Adrenal gland (tissue), 5 donors: ENCODE measurements around the gene C1orf174.

Source experiments
- CTCF ChIP-seq, 6 experiments: fragments of 450-650 bp in 4 of 6; fragments of 200-600 bp in 2 of 6; sonication (generic) in 1 of 6; IDR thresholded peaks; 1 replicate in 5 of 6; 2 replicates in 1 of 6; pipeline versions ENCODE4 v1.5.1 to v1.8.0; 2016 to 2021; ENCODE audit warnings: antibody characterized with exemption in 6 of 6, mild to moderate bottlenecking in 2 of 6, moderate library complexity in 1 of 6
- POLR2A ChIP-seq, 2 donors: fragments of 450-650 bp; IDR thresholded peaks; one replicate each; pipeline ENCODE4 v1.6.1; 2017; ENCODE audit warnings: antibody characterized with exemption in 2 of 2, mild to moderate bottlenecking in 2 of 2, moderate library complexity in 1 of 2
- donor health status: DM: no; HTN: no; CAD: no.

- TF ChIP-seq POLR2A (IDR thresholded peaks at IDR 0.05) (no peak), CTCF (IDR thresholded peaks at IDR 0.05) (no peak)
Measured at GRCh38 chr1:3922201-3922725, 22.2 kb upstream of the C1orf174 start.
